ENCODE results near the gene C11orf68.
"Not testable (repeated sequence)": the region's sequence is repeated elsewhere in the genome, so short reads cannot be mapped to it uniquely, and the experiment has no call there.

C11orf68 gene

GRCh38 chr11:65911682-65912568, 6.9 kb downstream of the C11orf68 start:
- no peak for DNase-seq

GRCh38 chr11:65907878-65908277, 11.0 kb downstream of the C11orf68 start:
- no peak for DNase-seq

GRCh38 chr11:65906602-65907001, 12.3 kb downstream of the C11orf68 start:
- no peak for DNase-seq

- DNase-seq: no peak
These were observed 15.1 kb downstream of the C11orf68 start for GRCh38 chr11:65903715-65904114.

GRCh38 chr11:65903068-65903481, 15.8 kb downstream of the C11orf68 start:
- DNase-seq: no peak

GRCh38 chr11:65900899-65901180, 18.0 kb downstream of the C11orf68 start:
- no peak for DNase-seq

GRCh38 chr11:65900125-65900898, 18.6 kb downstream of the C11orf68 start, which contains the start of gene FOSL1:
Gene FOSL1, minus strand, starts transcription at chr11:65900388. Its CDS starts 49 bp downstream, at chr11:65900339.
- peak; percentile 93 for DNase-seq

GRCh38 chr11:65899356-65900124, 19.3 kb downstream of the C11orf68 start:
- peak; percentile 30 for DNase-seq

- no peak for DNase-seq
These were observed 20.1 kb downstream of the C11orf68 start for GRCh38 chr11:65898656-65899355.

GRCh38 chr11:65897020-65897471, 21.8 kb downstream of the C11orf68 start:
- no peak for DNase-seq

- no peak for DNase-seq
These were observed 22.5 kb downstream of the C11orf68 start for GRCh38 chr11:65896034-65896999.

GRCh38 chr11:65895482-65895981, 23.3 kb downstream of the C11orf68 start:
- no peak for DNase-seq

- DNase-seq: peak; percentile 35
These were observed 24.7 kb downstream of the C11orf68 start for GRCh38 chr11:65894034-65894591.

GRCh38 chr11:65892661-65893317, 26.1 kb downstream of the C11orf68 start:
- no peak for DNase-seq

- DNase-seq: not testable (repeated sequence)
These were observed 26.7 kb downstream of the C11orf68 start for GRCh38 chr11:65892137-65892540.

- no peak for DNase-seq
These were observed 27.4 kb downstream of the C11orf68 start for GRCh38 chr11:65891219-65892136.

- DNase-seq: peak; percentile 98
These were observed 28.3 kb downstream of the C11orf68 start, which contains the start of gene CCDC85B for GRCh38 chr11:65890324-65891218. Gene CCDC85B, plus strand, starts transcription at chr11:65890673. Its CDS starts 111 bp downstream, at chr11:65890784.
